Parathyroid adenoma (tissue), 2 donors: ENCODE results near the gene NOTUM.

ENCODE experiments used
- H2AFZ ChIP-seq: fragments of 300-600 bp; sonication (generic); one replicate; pipeline ENCODE4 v1.7.0; 2017; ENCODE audit warnings: antibody characterized with exemption, mild to moderate bottlenecking
- H3K27ac ChIP-seq: fragments of 300-600 bp; sonication (generic); one replicate; pipeline ENCODE4 v1.7.0; 2017
- H3K27me3 ChIP-seq: fragments of 300-600 bp; sonication (generic); one replicate; pipeline ENCODE4 v1.7.0; 2017; ENCODE audit warnings: low read length; ENCODE audit not compliant: control insufficient read depth, insufficient read depth
- H3K36me3 ChIP-seq: fragments of 300-600 bp; sonication (generic); one replicate; pipeline ENCODE4 v1.7.0; 2017; ENCODE audit warnings: low read length; ENCODE audit not compliant: control insufficient read depth, insufficient read depth
- H3K4me1 ChIP-seq: fragments of 300-600 bp; sonication (generic); one replicate; pipeline ENCODE4 v1.7.0; 2017; ENCODE audit warnings: control low read depth
- H3K4me2 ChIP-seq: fragments of 300-600 bp; sonication (generic); one replicate; pipeline ENCODE4 v1.7.0; 2017; ENCODE audit warnings: low read length
- H3K4me3 ChIP-seq: fragments of 300-600 bp; sonication (generic); one replicate; pipeline ENCODE4 v1.7.0; 2017; ENCODE audit warnings: low read depth, low read length
- H3K79me2 ChIP-seq: fragments of 300-600 bp; sonication (generic); one replicate; pipeline ENCODE4 v1.7.0; 2017; ENCODE audit warnings: control low read depth
- H3K9ac ChIP-seq: fragments of 300-600 bp; sonication (generic); one replicate; pipeline ENCODE4 v1.7.0; 2017; ENCODE audit warnings: mild to moderate bottlenecking
- H3K9me3 ChIP-seq: fragments of 300-600 bp; sonication (generic); one replicate; pipeline ENCODE4 v1.7.0; 2017; ENCODE audit warnings: low read length; ENCODE audit not compliant: control insufficient read depth
- CTCF ChIP-seq: fragments of 300-600 bp; sonication (generic); IDR thresholded peaks from one replicate; pipeline ENCODE4 v1.7.0; 2017; ENCODE audit warnings: antibody characterized with exemption, mild to moderate bottlenecking
- donor health status: primary hyperparathyroidism.

Gene NOTUM

DNA sequence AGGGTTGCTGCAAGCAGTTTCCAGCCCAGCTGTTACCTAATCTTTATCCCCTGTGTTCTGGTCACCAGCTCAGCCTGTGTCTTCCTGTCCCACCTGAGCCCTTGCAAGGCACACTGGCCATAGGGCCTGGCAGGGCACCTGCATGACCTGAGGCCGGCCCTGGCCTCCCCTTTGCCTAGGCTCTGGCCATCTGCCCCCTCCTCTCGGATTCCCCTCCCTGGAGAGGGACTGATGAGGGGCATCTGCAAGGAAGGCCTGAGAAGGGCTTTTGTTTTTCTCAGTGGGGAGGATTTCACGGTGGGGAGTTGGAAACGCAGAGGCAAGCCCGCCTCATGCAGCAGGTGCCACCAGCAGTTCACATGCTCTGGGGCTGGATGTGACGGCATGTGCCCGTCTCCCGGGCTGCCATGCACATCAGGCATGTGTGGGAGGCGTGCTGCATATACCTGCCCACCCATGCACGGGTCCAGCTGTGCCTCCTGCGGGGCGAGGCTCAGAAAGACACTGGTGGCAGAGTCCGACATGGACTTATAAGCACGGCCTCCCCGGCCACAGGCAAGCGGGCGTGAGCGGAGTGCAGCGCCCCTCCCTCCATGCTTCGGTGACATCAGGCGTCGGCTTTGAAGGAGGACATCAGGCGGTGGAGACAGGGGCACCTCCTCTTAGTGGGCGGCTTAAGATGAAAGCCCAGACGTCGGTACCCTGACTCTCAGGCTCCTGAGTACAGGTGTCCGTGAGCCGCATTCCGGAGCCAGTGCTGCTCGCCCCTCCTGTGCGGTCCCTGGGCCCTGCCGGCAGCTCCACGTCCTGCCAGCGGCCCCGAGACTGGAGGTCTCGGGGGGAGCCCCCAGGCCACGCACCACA lies 33.0 kb upstream of the NOTUM start:
- Histone ChIP-seq H3K9ac (no peak overlapping the region), H3K4me3 (no peak overlapping the region), H3K36me3 (no peaks in the 10 kb centered on the region), H2AFZ (no peak overlapping the region), H3K4me1 (peaks cover 23% of the 10 kb centered on the region), H3K79me2 (peaks cover 33% of the 10 kb centered on the region), H3K9me3 (no peaks in the 10 kb centered on the region), H3K4me2 (no peak overlapping the region), H3K27me3 (no peaks in the 10 kb centered on the region), H3K27ac (no peak overlapping the region)
- TF ChIP-seq CTCF = no peak

- TF ChIP-seq CTCF = no peak
- H2AFZ ChIP-seq = peak overlapping the region; percentile 50
- H3K4me1 ChIP-seq = peaks cover 23% of the 10 kb centered on the region
- no peaks in the 10 kb centered on the region for H3K9me3 ChIP-seq
- H3K36me3 ChIP-seq = no peaks in the 10 kb centered on the region
- peaks cover 27% of the 10 kb centered on the region for H3K79me2 ChIP-seq
- no peak overlapping the region for H3K9ac ChIP-seq
- H3K27ac ChIP-seq = peak overlapping the region; percentile 58
- no peaks in the 10 kb centered on the region for H3K27me3 ChIP-seq
- no peak overlapping the region for H3K4me3 ChIP-seq
- H3K4me2 ChIP-seq = peak overlapping the region; percentile 58
These were observed 31.5 kb upstream of the NOTUM start for GRCh38 chr17:81992306-81993102.

DNA sequence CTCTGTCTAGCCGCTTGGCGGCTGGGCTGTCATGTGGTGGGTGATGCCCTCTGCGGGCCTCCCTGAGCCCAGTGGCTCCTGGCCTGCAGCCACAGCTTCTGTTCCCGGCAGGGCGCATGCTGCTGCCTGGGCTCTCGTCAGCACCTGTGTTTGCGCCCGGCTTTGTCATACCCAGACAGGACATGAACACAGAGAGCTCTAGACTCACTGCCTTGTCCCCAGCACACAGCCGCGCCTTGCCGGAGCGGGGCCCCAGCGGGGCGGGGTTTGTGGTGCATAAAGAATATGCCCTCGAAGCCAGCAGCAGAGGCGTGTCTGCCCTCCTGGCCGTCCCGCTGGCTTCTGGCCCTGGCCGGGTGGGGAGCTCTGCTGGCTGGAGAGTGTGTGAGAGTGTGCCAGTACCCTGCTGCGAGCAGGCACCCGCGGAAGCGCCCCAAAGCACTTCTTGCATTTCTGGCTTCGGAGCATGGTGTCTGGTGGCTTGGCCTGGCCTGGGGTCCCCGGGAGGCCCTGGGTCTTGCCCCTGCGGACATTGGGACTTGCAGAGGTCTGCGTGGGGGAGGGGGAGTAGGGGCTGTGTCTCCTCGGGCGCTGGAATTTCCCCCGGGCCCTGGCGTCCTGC lies 30.8 kb upstream of the NOTUM start:
- Histone ChIP-seq H3K36me3 (no peaks in the 10 kb centered on the region), H3K9me3 (no peaks in the 10 kb centered on the region), H3K27me3 (no peaks in the 10 kb centered on the region), H2AFZ (peak overlapping the region; percentile 50), H3K4me1 (peaks cover 23% of the 10 kb centered on the region), H3K4me3 (no peak overlapping the region), H3K79me2 (peaks cover 28% of the 10 kb centered on the region), H3K27ac (peak overlapping the region; percentile 58), H3K9ac (no peak overlapping the region), H3K4me2 (peak overlapping the region; percentile 58)
- peak; percentile 24 for TF ChIP-seq CTCF

- H3K4me2 ChIP-seq = peak overlapping the region; percentile 58
- no peak for TF ChIP-seq CTCF
- no peak overlapping the region for H3K4me3 ChIP-seq
- no peaks in the 10 kb centered on the region for H3K36me3 ChIP-seq
- H3K27me3 ChIP-seq = no peaks in the 10 kb centered on the region
- H2AFZ ChIP-seq = peak overlapping the region; percentile 50
- peaks cover 23% of the 10 kb centered on the region for H3K4me1 ChIP-seq
- H3K79me2 ChIP-seq = peaks cover 31% of the 10 kb centered on the region
- peak overlapping the region; percentile 58 for H3K27ac ChIP-seq
- H3K9ac ChIP-seq = peak overlapping the region; percentile 21
- no peaks in the 10 kb centered on the region for H3K9me3 ChIP-seq
These were observed 30.1 kb upstream of the NOTUM start for GRCh38 chr17:81990836-81991683.
